ENCODE measurements around the gene EMC8. TPM values are rescaled to one million over a fixed set of nuclear protein-coding genes. Genes with fewer than 3 reads are reported as not detected.
"Not testable (repeated sequence)": the region's sequence is repeated elsewhere in the genome, so short reads cannot be mapped to it uniquely, and the experiment has no call there.

The EMC8 gene
- total RNA-seq, 4 donors from 2014 or later = 22.2 to 39.0 (median 27.3) TPM

DNA sequence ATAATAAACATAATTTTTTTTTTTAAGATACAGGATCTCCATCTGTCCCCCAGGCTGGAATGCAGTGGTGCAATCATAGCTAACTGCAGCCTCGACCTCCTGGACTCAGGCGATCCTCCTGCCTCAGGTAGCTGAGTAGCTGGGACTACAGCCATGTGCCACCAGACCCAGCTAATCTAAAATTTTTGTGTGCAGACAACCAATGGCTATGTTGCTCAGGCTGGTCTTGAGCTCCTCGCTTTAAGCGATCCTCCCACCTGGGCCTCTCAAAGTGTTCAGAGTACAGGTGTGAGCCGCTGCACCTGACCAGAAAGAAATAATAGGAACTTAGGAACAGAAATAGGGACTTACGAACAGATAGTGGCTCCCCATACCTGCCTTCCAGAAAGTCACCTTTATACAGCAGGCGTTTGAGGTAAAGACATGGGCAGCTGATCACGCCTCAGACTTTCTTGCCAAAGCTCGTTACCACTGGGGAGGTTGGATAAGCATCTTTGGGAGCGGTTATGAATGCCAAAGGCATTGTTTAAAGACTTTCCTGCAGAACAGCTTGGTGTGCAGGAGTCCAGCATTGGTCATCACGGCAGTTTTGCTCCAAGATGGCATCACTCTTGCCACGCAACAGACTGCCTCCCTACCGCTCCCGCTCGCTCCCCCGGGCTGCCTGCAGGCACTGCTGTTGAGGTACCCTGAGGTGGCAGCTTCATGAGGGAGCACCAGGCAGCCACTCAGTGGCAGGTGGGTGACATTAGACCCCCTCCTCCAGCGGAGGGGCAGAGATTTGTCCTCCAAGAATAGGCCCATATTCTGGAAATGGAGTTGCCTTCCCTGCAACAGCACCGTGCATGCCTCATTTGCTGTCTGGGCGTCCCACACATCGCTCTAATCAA, 13.7 kb upstream of the EMC8 start:
- TF ChIP-seq, protein P1, sequence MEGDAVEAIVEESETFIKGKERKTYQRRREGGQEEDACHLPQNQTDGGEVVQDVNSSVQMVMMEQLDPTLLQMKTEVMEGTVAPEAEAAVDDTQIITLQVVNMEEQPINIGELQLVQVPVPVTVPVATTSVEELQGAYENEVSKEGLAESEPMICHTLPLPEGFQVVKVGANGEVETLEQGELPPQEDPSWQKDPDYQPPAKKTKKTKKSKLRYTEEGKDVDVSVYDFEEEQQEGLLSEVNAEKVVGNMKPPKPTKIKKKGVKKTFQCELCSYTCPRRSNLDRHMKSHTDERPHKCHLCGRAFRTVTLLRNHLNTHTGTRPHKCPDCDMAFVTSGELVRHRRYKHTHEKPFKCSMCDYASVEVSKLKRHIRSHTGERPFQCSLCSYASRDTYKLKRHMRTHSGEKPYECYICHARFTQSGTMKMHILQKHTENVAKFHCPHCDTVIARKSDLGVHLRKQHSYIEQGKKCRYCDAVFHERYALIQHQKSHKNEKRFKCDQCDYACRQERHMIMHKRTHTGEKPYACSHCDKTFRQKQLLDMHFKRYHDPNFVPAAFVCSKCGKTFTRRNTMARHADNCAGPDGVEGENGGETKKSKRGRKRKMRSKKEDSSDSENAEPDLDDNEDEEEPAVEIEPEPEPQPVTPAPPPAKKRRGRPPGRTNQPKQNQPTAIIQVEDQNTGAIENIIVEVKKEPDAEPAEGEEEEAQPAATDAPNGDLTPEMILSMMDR (IDR thresholded peaks at IDR 0.05) = no peak
- DNase-seq (ENCODE audit: low spot score) (no peak), ATAC-seq (ENCODE audit: low FRiP score) (no peak)

DNA sequence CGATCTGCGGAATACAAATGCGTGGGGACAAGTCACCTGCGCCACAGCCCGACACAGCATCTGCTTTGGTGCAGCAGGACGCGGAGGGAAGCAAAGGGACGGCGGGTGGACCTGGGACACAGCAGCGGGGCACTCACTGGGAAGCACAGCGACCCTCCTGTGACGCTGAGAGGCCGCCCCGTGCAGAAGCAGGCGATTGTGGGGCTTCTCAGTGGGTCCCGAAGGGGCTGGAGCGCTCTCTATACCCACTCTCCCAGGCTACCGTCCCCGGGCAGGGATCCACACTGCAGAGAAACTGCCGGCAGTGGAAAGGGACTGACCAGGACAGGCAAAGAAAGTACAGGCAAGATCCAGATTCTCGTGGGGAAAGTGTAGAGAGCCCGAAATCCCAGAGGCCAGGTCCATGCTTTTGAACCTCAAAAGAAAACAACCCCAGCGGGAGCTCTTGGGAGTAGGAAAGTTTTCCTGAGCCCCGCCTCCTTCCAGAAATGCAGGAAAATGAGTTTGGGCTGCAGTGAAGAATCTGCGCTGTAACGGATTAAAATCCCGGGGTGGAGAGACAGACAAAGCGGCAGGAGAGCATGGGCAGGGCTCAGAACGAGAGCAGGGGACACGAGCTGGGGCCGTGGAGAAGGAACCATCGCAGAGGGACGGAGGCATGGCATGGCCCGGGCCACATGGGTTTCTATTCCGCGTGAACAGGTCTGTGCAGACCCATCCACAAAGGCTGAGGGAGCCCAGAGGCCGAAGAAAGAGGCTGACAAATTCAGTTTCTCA, 12.9 kb upstream of the EMC8 start:
- DNase-seq (ENCODE audit: low spot score) (no peak), ATAC-seq (ENCODE audit: low FRiP score) (no peak)
- TF ChIP-seq, protein P1 (IDR thresholded peaks at IDR 0.05) = no peak

DNA sequence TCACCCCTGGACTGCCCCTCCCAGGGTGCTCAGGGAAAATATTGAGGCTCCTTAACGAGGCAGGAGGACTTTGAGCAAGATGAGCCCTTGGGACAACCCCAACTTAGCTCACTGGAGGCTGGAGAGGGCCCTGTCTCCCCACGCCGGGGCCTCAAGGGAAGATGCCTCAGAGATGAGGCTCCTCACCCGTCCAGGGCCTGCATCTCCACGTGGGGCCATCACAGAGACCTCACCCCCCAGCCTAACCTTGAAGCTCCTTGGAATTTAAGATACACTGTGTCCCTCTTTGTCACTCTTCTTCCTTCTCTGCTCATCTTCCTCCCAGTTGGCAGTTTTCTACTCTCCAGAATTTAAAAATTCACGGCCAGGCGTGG, 11.4 kb upstream of the EMC8 start:
- no peak for DNase-seq (ENCODE audit: low spot score)
- TF ChIP-seq, protein P1 (IDR thresholded peaks at IDR 0.05) = no peak
- ATAC-seq (ENCODE audit: low FRiP score) = no peak

DNA sequence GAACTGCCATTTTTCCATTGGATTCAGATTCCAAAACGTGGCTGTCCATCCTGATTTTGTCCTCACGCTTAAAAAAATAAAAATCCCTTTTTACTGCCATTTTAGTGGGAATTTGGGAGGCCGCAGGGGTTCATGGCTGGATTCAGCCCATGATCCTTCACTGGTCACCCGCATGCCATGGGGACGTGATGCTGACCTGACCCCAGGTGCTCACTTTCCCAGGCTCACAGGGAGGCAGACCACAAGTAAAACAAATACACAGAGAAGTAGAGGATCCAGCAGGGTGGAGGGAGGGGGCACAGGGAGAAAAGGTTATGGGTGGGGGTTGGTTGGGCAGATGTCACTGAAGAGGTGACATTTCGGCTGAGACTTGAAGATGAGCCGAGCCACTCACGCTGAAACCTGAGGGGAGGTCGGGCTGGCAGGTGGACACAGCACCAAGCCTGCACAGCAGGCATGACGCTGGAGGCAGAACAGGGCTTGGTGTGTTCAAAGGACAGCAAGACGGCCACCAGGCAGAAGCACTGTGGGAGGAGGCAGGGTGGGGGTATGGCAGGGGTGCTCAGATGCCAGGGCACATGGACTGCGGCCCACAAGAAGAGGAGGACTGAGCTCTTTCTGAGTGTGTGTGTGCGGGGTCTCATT, 10.9 kb upstream of the EMC8 start:
- no peak for ATAC-seq (ENCODE audit: low FRiP score)

DNA sequence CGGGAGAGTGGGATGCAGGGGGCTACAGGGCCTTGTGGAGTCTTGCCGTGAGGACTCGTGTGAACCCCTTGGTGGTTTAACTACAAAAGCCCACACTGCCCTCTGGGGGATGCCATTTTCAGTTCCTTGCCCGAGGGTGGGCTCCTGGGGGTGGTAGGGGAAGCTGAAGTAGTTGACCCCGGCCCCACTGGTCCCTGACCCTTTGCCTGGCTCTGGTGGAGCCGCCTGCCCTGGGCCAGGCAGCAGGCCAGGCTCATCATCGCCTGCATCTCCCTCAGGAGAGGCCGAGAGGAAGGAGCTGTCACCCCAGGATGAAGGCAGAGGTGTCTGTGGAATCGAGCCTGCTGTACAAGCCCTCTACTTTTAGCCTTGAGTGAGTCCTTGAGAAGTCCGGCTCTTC, 10.3 kb upstream of the EMC8 start:
- TF ChIP-seq, protein P1 (IDR thresholded peaks at IDR 0.05) = no peak
- DNase-seq (ENCODE audit: low spot score) = no peak
- ATAC-seq (ENCODE audit: low FRiP score) = no peak

More for the DNA sequence above, 10.9 kb upstream of the EMC8 start:
- no peak for DNase-seq (ENCODE audit: low spot score)
- TF ChIP-seq, protein P1 (IDR thresholded peaks at IDR 0.05) = no peak

DNA sequence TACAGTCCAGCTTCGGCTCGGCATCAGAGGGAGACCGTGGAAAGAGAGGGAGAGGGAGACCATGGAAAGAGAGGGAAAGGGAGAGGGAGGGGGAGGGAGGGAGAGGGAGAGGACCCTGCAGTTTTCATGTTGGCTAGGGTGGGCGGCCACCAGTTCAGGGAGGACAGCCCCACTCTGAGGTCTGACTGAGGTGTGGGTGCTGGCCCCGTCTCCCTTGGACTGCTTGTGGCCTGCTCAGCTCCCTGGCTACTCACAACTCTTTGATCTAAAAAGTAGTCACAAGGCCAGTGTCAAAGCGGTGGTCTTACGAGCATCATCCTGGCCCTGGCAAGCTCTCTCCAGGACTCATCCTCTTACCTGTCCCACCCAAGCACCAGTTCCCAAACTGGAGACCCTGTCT, 9.6 kb upstream of the EMC8 start:
- DNase-seq (ENCODE audit: low spot score) (no peak), ATAC-seq (ENCODE audit: low FRiP score) (no peak)
- TF ChIP-seq, protein P1 (IDR thresholded peaks at IDR 0.05) = no peak

DNA sequence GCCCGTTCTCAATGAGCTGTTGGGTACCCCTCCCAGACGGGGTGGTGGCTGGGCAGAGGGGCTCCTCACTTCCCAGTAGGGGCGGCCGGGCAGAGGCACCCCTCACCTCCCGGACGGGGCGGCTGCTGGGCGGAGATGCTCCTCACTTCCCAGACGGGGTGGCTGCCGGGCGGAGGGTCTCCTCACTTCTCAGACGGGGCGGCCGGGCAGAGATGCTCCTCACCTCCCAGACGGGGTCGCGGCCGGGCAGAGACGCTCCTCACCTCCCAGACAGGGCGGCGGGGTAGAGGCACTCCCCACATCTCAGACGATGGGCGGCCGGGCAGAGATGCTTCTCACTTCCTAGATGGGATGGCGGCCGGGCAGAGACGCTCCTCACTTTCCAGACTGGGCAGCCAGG, 8.8 kb upstream of the EMC8 start:
- not testable (repeated sequence) for ATAC-seq (ENCODE audit: low FRiP score); DNase-seq (ENCODE audit: low spot score)

DNA sequence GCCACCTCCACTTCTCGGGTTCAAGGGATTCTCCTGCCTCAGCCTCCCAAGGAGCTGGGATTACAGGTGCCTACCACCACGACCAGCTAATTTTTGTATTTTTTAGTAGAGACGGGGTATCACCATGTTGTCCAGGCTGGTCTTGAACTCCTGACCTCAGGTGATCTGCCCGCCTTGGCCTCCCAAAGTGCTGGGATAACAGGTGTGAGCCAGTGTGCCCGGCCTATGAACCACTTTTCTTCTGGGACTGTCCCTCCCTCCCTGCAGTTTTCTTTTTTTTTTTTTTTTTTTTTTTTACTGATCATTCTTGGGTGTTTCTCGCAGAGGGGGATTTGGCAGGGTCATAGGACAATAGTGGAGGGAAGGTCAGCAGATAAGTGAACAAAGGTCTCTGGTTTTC, 8.0 kb upstream of the EMC8 start:
- ATAC-seq (ENCODE audit: low FRiP score); DNase-seq (ENCODE audit: low spot score): not testable (repeated sequence)

Data from omental fat pad (tissue), 4 donors.